Tibial nerve (tissue), 4 donors: ENCODE data around the gene PTPRJ.

Experiments used
- EP300 ChIP-seq, 2 donors: sonication (generic); formaldehyde crosslinking; IDR thresholded peaks; one replicate each; pipeline ENCODE4 v1.6.1; 2017; ENCODE audit warnings: antibody characterized with exemption in 2 of 2, mild to moderate bottlenecking in 1 of 2
- POLR2A ChIP-seq, 2 donors: fragments of 450-650 bp; IDR thresholded peaks; one replicate each; pipeline ENCODE4 v1.6.1; 2017; ENCODE audit warnings: antibody characterized with exemption in 2 of 2, mild to moderate bottlenecking in 2 of 2, moderate library complexity in 2 of 2
- TF ChIP-seq, protein P1 (sequence below), 5 experiments: fragments of 200-600 bp in 3 of 5; fragments of 450-650 bp in 2 of 5; sonication (generic) in 3 of 5; IDR thresholded peaks; one replicate each; pipeline ENCODE4 v1.5.1; 2016 to 2019; ENCODE audit warnings: antibody characterized with exemption in 5 of 5, mild to moderate bottlenecking in 3 of 5, moderate library complexity in 2 of 5

DNA sequence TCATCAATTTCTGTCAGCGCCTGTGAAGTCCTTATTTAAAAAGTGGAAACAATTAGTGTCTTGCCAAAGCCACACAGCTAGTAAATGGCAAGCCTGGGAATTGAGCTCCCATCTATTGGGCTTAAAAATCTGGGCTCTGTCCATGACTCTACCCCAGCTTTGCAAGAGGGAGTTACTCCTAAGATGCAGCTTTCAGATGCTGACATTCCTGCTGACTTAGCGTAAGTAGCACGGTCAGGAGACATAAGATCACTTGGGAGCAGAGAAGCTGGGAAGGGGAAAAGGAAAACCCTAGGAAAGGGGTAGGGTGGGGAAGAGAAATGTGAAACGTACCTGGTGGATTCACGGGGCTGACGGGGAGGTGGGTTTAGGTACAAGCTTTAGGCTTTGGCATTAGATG is 200.3 kb downstream of the PTPRJ start:
- TF ChIP-seq, protein P1, sequence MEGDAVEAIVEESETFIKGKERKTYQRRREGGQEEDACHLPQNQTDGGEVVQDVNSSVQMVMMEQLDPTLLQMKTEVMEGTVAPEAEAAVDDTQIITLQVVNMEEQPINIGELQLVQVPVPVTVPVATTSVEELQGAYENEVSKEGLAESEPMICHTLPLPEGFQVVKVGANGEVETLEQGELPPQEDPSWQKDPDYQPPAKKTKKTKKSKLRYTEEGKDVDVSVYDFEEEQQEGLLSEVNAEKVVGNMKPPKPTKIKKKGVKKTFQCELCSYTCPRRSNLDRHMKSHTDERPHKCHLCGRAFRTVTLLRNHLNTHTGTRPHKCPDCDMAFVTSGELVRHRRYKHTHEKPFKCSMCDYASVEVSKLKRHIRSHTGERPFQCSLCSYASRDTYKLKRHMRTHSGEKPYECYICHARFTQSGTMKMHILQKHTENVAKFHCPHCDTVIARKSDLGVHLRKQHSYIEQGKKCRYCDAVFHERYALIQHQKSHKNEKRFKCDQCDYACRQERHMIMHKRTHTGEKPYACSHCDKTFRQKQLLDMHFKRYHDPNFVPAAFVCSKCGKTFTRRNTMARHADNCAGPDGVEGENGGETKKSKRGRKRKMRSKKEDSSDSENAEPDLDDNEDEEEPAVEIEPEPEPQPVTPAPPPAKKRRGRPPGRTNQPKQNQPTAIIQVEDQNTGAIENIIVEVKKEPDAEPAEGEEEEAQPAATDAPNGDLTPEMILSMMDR (IDR thresholded peaks at IDR 0.05), result no peak
- TF ChIP-seq POLR2A (IDR thresholded peaks at IDR 0.05), result no peak
- TF ChIP-seq EP300 (IDR thresholded peaks at IDR 0.05), result no peak
